NCI-H510A treated with DMSO at 0.1 percent for 48 hours (cell line): ENCODE results near the gene GRK5.
"Not testable (repeated sequence)": the region's sequence is repeated elsewhere in the genome, so short reads cannot be mapped to it uniquely, and the experiment has no call there.

Source experiments
- DNase-seq: peaks from one replicate; lab custom pipeline; 2025; lab: John Stamatoyannopoulos, UW

GRK5 gene

GRCh38 chr10:119207366-119207666 is at the start of gene GRK5:
Gene GRK5 (plus strand): TSS chr10:119207571. CDS start chr10:119207918, 347 bp downstream.
- DNase-seq = peak; percentile 76

- DNase-seq = no peak
Observed at GRCh38 chr10:119159332-119159731, 48.0 kb upstream of the GRK5 start.

GRCh38 chr10:119161680-119162451 is 45.5 kb upstream of the GRK5 start:
- no peak for DNase-seq

- DNase-seq = no peak
Observed at GRCh38 chr10:119162452-119163092, 44.8 kb upstream of the GRK5 start.

- peak; percentile 67 for DNase-seq
Observed at GRCh38 chr10:119165171-119166117, 41.9 kb upstream of the GRK5 start, which contains the start of gene SFXN4. Gene SFXN4 (minus strand): TSS chr10:119165714. CDS start chr10:119165647, 67 bp downstream.

GRCh38 chr10:119166118-119166500 is 41.3 kb upstream of the GRK5 start:
- DNase-seq = no peak

GRCh38 chr10:119166564-119166963 is 40.8 kb upstream of the GRK5 start:
- peak; percentile 5 for DNase-seq

GRCh38 chr10:119167041-119167440 is 40.3 kb upstream of the GRK5 start:
- DNase-seq = no peak

GRCh38 chr10:119174109-119174508 is 33.3 kb upstream of the GRK5 start:
- no peak for DNase-seq

GRCh38 chr10:119176166-119176565 is 31.2 kb upstream of the GRK5 start:
- no peak for DNase-seq

- DNase-seq = peak; percentile 57
Observed at GRCh38 chr10:119177708-119178371, 29.5 kb upstream of the GRK5 start.

GRCh38 chr10:119178372-119179119 is 28.8 kb upstream of the GRK5 start, which contains the start of gene PRDX3:
Gene PRDX3 (minus strand): TSS chr10:119178812. CDS start chr10:119178790, 22 bp downstream.
- DNase-seq = peak; percentile 94

- DNase-seq = not testable (repeated sequence)
Observed at GRCh38 chr10:119180850-119181400, 26.4 kb upstream of the GRK5 start.

GRCh38 chr10:119183664-119184412 is 23.5 kb upstream of the GRK5 start:
- no peak for DNase-seq

- no peak for DNase-seq
Observed at GRCh38 chr10:119189811-119190282, 17.5 kb upstream of the GRK5 start.

GRCh38 chr10:119190353-119190752 is 17.0 kb upstream of the GRK5 start:
- no peak for DNase-seq

GRCh38 chr10:119190954-119191785 is 16.2 kb upstream of the GRK5 start:
- DNase-seq = no peak

- no peak for DNase-seq
Observed at GRCh38 chr10:119191881-119192280, 15.5 kb upstream of the GRK5 start.

GRCh38 chr10:119197921-119198320 is 9.4 kb upstream of the GRK5 start:
- no peak for DNase-seq
